ENCODE results near the gene ATP11C.
"Not testable (repeated sequence)": the region's sequence is repeated elsewhere in the genome, so short reads cannot be mapped to it uniquely, and the experiment has no call there.

Gene ATP11C

GRCh38 chrX:139921142-139921541, 11.7 kb downstream of the ATP11C start:
- not testable (repeated sequence) for H3K9me3 ChIP-seq (ENCODE audit: control insufficient read depth in 1 of 2, low read length in 2 of 2); H3K27ac ChIP-seq (ENCODE audit: low read length); H3K4me1 ChIP-seq (ENCODE audit: control insufficient read depth in 1 of 2, insufficient read depth in 2 of 2, low read length in 2 of 2); H3K4me3 ChIP-seq (ENCODE audit: low read depth in 1 of 2, low read length in 2 of 2); H3K36me3 ChIP-seq (ENCODE audit: control insufficient read depth in 1 of 2, insufficient read depth in 2 of 2, low read length in 2 of 2); H3K27me3 ChIP-seq (ENCODE audit: low read depth, low read length)

DNA sequence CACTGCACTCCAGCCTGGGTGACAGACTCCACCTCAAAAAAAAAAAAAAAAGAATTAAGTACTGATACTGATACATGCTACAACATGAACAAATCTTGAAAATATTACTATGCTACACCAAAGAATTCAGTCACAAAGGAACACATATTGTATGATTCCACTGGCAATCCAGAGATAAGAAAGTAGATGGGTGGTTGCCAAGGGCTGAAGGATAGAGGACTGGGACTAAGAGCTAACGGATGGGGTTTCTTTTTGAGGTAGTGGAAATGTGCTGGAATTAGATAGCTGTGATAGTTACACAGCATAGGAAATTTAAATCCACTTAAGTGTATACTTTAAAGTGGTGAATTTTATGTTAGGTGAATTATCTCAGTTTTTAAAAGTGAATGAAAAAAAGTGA, 12.5 kb downstream of the ATP11C start:
- Histone ChIP-seq H3K4me3 (ENCODE audit: low read depth in 1 of 2, low read length in 2 of 2) (no peak overlapping the region), H3K27me3 (ENCODE audit: low read depth, low read length) (no peaks in the 10 kb centered on the region), H3K36me3 (ENCODE audit: control insufficient read depth in 1 of 2, insufficient read depth in 2 of 2, low read length in 2 of 2) (no peaks in the 10 kb centered on the region), H3K9me3 (ENCODE audit: control insufficient read depth in 1 of 2, low read length in 2 of 2) (no peaks in the 10 kb centered on the region), H3K27ac (ENCODE audit: low read length) (no peak overlapping the region), H3K4me1 (ENCODE audit: control insufficient read depth in 1 of 2, insufficient read depth in 2 of 2, low read length in 2 of 2) (no peaks in the 10 kb centered on the region)

DNA sequence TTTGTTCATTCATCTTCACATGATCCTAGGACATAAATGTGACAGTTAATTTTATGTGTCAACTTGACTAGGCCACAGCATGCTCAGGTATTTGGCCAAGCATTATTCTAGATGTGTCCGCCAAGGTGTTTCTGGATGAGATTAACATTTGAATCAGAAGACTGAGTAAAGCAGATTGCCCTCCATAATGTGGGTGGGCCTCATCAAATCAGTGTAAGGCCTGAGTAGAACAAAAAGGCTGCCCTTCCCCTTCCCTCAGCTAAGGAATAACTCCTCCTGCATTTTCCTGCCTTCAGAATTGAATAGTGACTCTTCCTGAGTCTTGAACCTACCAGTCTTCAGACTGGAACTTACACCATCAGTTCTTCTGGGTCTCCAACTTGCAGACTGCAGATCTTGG, 18.4 kb downstream of the ATP11C start:
- no peaks in the 10 kb centered on the region for H3K9me3 ChIP-seq (ENCODE audit: control insufficient read depth in 1 of 2, low read length in 2 of 2)
- no peak overlapping the region for H3K27ac ChIP-seq (ENCODE audit: low read length)
- no peaks in the 10 kb centered on the region for H3K27me3 ChIP-seq (ENCODE audit: low read depth, low read length)

DNA sequence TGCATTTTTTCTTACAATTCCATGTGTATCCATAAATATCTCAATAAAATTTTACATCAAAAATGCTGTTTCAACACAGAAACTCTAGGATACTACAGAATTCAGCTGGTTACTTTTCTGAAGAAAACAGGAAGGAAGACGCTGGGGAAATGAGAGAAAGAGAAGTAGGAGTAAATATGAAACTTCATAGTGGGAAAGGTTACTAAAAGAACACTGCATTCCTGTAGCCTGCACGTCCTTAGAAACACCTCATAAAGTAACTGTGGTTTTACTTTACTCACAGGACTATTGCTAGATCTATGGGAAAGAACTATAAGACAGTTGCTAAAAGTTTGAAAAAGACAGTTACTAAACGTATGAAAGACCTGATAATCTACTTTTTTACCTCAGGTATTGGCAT, 23.1 kb downstream of the ATP11C start:
- peaks cover 0 to 3% of the 10 kb centered on the region in 2 donors for H3K4me1 ChIP-seq (ENCODE audit: control insufficient read depth in 1 of 2, insufficient read depth in 2 of 2, low read length in 2 of 2)
- H3K4me3 ChIP-seq (ENCODE audit: low read depth in 1 of 2, low read length in 2 of 2): no peak overlapping the region
- no peaks in the 10 kb centered on the region for H3K36me3 ChIP-seq (ENCODE audit: control insufficient read depth in 1 of 2, insufficient read depth in 2 of 2, low read length in 2 of 2)
- no peak overlapping the region for H3K27ac ChIP-seq (ENCODE audit: low read length)
- H3K9me3 ChIP-seq (ENCODE audit: control insufficient read depth in 1 of 2, low read length in 2 of 2): no peaks in the 10 kb centered on the region
- no peaks in the 10 kb centered on the region for H3K27me3 ChIP-seq (ENCODE audit: low read depth, low read length)

More for the DNA sequence above, 18.4 kb downstream of the ATP11C start:
- Histone ChIP-seq H3K4me1 (ENCODE audit: control insufficient read depth in 1 of 2, insufficient read depth in 2 of 2, low read length in 2 of 2) (no peaks in the 10 kb centered on the region), H3K36me3 (ENCODE audit: control insufficient read depth in 1 of 2, insufficient read depth in 2 of 2, low read length in 2 of 2) (no peaks in the 10 kb centered on the region), H3K4me3 (ENCODE audit: low read depth in 1 of 2, low read length in 2 of 2) (no peak overlapping the region)

- peaks cover 0 to 3% of the 10 kb centered on the region in 2 donors for H3K4me1 ChIP-seq (ENCODE audit: control insufficient read depth in 1 of 2, insufficient read depth in 2 of 2, low read length in 2 of 2)
- no peak overlapping the region for H3K27ac ChIP-seq (ENCODE audit: low read length)
- no peaks in the 10 kb centered on the region for H3K36me3 ChIP-seq (ENCODE audit: control insufficient read depth in 1 of 2, insufficient read depth in 2 of 2, low read length in 2 of 2)
- H3K27me3 ChIP-seq (ENCODE audit: low read depth, low read length): no peaks in the 10 kb centered on the region
- H3K4me3 ChIP-seq (ENCODE audit: low read depth in 1 of 2, low read length in 2 of 2): no peak overlapping the region
- no peaks in the 10 kb centered on the region for H3K9me3 ChIP-seq (ENCODE audit: control insufficient read depth in 1 of 2, low read length in 2 of 2)
Measured at GRCh38 chrX:139907078-139907477, 25.8 kb downstream of the ATP11C start.

DNA sequence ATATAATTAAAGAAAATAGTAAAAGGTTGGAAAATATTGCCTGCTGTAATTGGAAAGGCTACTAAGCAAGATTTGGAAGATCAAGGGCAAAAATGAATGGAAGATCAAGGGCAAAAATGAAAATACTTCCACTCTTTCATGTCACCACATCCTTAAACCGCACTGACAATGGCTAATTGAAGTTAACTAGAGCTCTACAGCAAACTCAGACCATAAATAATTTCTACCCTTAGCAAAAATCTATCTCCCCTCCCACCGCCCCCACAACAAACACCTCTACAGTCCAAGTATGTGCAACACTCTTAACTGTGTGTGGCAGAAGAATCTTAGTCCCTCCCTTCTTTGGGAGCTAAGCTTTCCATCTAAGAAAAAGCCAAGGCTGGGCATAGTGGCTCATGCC, 27.1 kb downstream of the ATP11C start:
- Histone ChIP-seq H3K4me1 (ENCODE audit: control insufficient read depth in 1 of 2, insufficient read depth in 2 of 2, low read length in 2 of 2) (peaks cover 0 to 3% of the 10 kb centered on the region in 2 donors), H3K27me3 (ENCODE audit: low read depth, low read length) (no peaks in the 10 kb centered on the region), H3K9me3 (ENCODE audit: control insufficient read depth in 1 of 2, low read length in 2 of 2) (no peaks in the 10 kb centered on the region), H3K36me3 (ENCODE audit: control insufficient read depth in 1 of 2, insufficient read depth in 2 of 2, low read length in 2 of 2) (no peaks in the 10 kb centered on the region), H3K4me3 (ENCODE audit: low read depth in 1 of 2, low read length in 2 of 2) (no peak overlapping the region), H3K27ac (ENCODE audit: low read length) (no peak overlapping the region)

- no peaks in the 10 kb centered on the region for H3K27me3 ChIP-seq (ENCODE audit: low read depth, low read length)
- H3K36me3 ChIP-seq (ENCODE audit: control insufficient read depth in 1 of 2, insufficient read depth in 2 of 2, low read length in 2 of 2): no peaks in the 10 kb centered on the region
- peaks cover 0 to 3% of the 10 kb centered on the region in 2 donors for H3K4me1 ChIP-seq (ENCODE audit: control insufficient read depth in 1 of 2, insufficient read depth in 2 of 2, low read length in 2 of 2)
- no peak overlapping the region for H3K4me3 ChIP-seq (ENCODE audit: low read depth in 1 of 2, low read length in 2 of 2)
- H3K27ac ChIP-seq (ENCODE audit: low read length): no peak overlapping the region
- H3K9me3 ChIP-seq (ENCODE audit: control insufficient read depth in 1 of 2, low read length in 2 of 2): no peaks in the 10 kb centered on the region
Measured at GRCh38 chrX:139905051-139905450, 27.8 kb downstream of the ATP11C start.

- no peaks in the 10 kb centered on the region for H3K9me3 ChIP-seq (ENCODE audit: control insufficient read depth in 1 of 2, low read length in 2 of 2)
- H3K4me3 ChIP-seq (ENCODE audit: low read depth in 1 of 2, low read length in 2 of 2): no peak overlapping the region
- peaks cover 0 to 3% of the 10 kb centered on the region in 2 donors for H3K4me1 ChIP-seq (ENCODE audit: control insufficient read depth in 1 of 2, insufficient read depth in 2 of 2, low read length in 2 of 2)
- H3K36me3 ChIP-seq (ENCODE audit: control insufficient read depth in 1 of 2, insufficient read depth in 2 of 2, low read length in 2 of 2): no peaks in the 10 kb centered on the region
- H3K27ac ChIP-seq (ENCODE audit: low read length): no peak overlapping the region
- no peaks in the 10 kb centered on the region for H3K27me3 ChIP-seq (ENCODE audit: low read depth, low read length)
Measured at GRCh38 chrX:139903210-139903609, 29.6 kb downstream of the ATP11C start.

DNA sequence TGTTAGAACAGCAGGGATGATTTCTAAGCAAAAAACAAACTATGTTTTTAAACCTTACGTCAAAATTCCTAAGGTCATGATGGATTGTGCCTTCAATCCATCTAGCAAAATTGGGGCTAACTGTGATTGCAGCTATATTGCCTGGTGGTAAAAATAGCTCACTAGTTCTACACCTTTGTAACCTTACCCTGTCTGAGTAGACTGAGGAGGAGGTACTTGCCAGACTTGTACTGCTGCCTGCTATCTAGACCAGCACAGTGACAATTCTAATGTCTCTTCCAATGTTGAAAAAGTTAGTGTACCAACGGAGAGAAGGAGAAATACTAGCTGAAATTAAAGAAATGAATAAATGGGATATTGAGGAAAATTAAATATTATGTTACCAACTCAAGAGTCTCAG, 30.3 kb downstream of the ATP11C start:
- Histone ChIP-seq H3K4me1 (ENCODE audit: control insufficient read depth in 1 of 2, insufficient read depth in 2 of 2, low read length in 2 of 2) (no peaks in the 10 kb centered on the region), H3K27ac (ENCODE audit: low read length) (no peak overlapping the region), H3K27me3 (ENCODE audit: low read depth, low read length) (no peaks in the 10 kb centered on the region), H3K36me3 (ENCODE audit: control insufficient read depth in 1 of 2, insufficient read depth in 2 of 2, low read length in 2 of 2) (no peaks in the 10 kb centered on the region), H3K9me3 (ENCODE audit: control insufficient read depth in 1 of 2, low read length in 2 of 2) (no peaks in the 10 kb centered on the region), H3K4me3 (ENCODE audit: low read depth in 1 of 2, low read length in 2 of 2) (no peak overlapping the region)

DNA sequence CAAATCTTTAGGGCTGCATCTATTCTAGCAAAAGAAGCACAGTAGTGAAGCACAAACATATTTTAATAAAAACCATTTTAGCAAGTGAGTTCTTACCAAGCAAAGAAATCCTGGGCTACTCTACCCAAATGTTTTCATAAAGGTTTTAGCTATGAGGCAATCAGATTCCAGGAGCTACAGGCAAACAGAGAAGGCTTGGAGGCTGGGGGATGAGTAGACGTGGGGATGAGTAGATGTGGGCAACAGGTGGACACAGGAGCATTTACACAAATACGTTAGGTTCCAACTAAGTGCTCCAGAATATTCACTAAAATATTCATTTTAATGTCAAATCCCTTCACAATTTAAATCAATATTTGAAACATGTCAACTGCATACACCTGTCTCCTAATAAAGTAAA, 34.5 kb downstream of the ATP11C start:
- H3K27me3 ChIP-seq (ENCODE audit: low read depth, low read length): no peaks in the 10 kb centered on the region
- H3K27ac ChIP-seq (ENCODE audit: low read length): no peak overlapping the region
- H3K4me1 ChIP-seq (ENCODE audit: control insufficient read depth in 1 of 2, insufficient read depth in 2 of 2, low read length in 2 of 2): no peaks in the 10 kb centered on the region
- H3K9me3 ChIP-seq (ENCODE audit: control insufficient read depth in 1 of 2, low read length in 2 of 2): no peaks in the 10 kb centered on the region
- no peak overlapping the region for H3K4me3 ChIP-seq (ENCODE audit: low read depth in 1 of 2, low read length in 2 of 2)
- H3K36me3 ChIP-seq (ENCODE audit: control insufficient read depth in 1 of 2, insufficient read depth in 2 of 2, low read length in 2 of 2): no peaks in the 10 kb centered on the region

- H3K36me3 ChIP-seq (ENCODE audit: control insufficient read depth in 1 of 2, insufficient read depth in 2 of 2, low read length in 2 of 2): no peaks in the 10 kb centered on the region
- no peak overlapping the region for H3K27ac ChIP-seq (ENCODE audit: low read length)
- no peaks in the 10 kb centered on the region for H3K27me3 ChIP-seq (ENCODE audit: low read depth, low read length)
- H3K4me3 ChIP-seq (ENCODE audit: low read depth in 1 of 2, low read length in 2 of 2): no peak overlapping the region
- H3K4me1 ChIP-seq (ENCODE audit: control insufficient read depth in 1 of 2, insufficient read depth in 2 of 2, low read length in 2 of 2): no peaks in the 10 kb centered on the region
- H3K9me3 ChIP-seq (ENCODE audit: control insufficient read depth in 1 of 2, low read length in 2 of 2): no peaks in the 10 kb centered on the region
Measured at GRCh38 chrX:139892512-139892911, 40.3 kb downstream of the ATP11C start.

GRCh38 chrX:139890991-139891700, 41.7 kb downstream of the ATP11C start:
- H3K27me3 ChIP-seq (ENCODE audit: low read depth, low read length): no peaks in the 10 kb centered on the region
- no peak overlapping the region for H3K27ac ChIP-seq (ENCODE audit: low read length)
- no peaks in the 10 kb centered on the region for H3K4me1 ChIP-seq (ENCODE audit: control insufficient read depth in 1 of 2, insufficient read depth in 2 of 2, low read length in 2 of 2)
- no peak overlapping the region for H3K4me3 ChIP-seq (ENCODE audit: low read depth in 1 of 2, low read length in 2 of 2)
- H3K36me3 ChIP-seq (ENCODE audit: control insufficient read depth in 1 of 2, insufficient read depth in 2 of 2, low read length in 2 of 2): no peaks in the 10 kb centered on the region
- H3K9me3 ChIP-seq (ENCODE audit: control insufficient read depth in 1 of 2, low read length in 2 of 2): no peaks in the 10 kb centered on the region
